Stimulated activated memory B cell treated with anti-CD40 and anti-IgM and Interleukin-4, amounts not matched to agents 10 μg/mL and 1 μg/mL and 100 μg/mL, for 72 hours (primary cell): ENCODE measurements around the gene LPIN1.

Source experiments
- ATAC-seq: fragments of 150-1000 bp; cut with Tn5 transposase; 2 replicates; pipeline ENCODE4 v1.10.0; 2021
- H3K27ac Mint-ChIP-seq: one replicate; pipeline ENCODE4 v1.8.0; 2022; ENCODE audit warnings: mild to moderate bottlenecking, mixed read lengths
- H3K27me3 Mint-ChIP-seq: one replicate; pipeline ENCODE4 v1.8.0; 2022; ENCODE audit warnings: mixed read lengths
- H3K36me3 Mint-ChIP-seq: one replicate; pipeline ENCODE4 v1.8.0; 2022; ENCODE audit warnings: mixed read lengths
- H3K4me1 Mint-ChIP-seq: one replicate; pipeline ENCODE4 v1.8.0; 2022; ENCODE audit warnings: mixed read lengths
- H3K4me3 Mint-ChIP-seq: one replicate; pipeline ENCODE4 v1.8.0; 2022; ENCODE audit warnings: mild to moderate bottlenecking, moderate library complexity, mixed read lengths
- H3K9me3 Mint-ChIP-seq: one replicate; pipeline ENCODE4 v1.8.0; 2022; ENCODE audit warnings: mixed read lengths

Gene LPIN1

GRCh38 chr2:11746376-11746806 lies at the start of gene LPIN1:
Gene LPIN1 (plus strand): TSS chr2:11746632. CDS start chr2:11765542, 18,910 bp downstream.
- Mint-ChIP-seq H3K27ac (peak within 1 kb of the TSS; percentile 85), H3K27me3 (no peaks in the 10 kb centered on the region), H3K36me3 (peaks cover 9% of the 10 kb centered on the region), H3K9me3 (no peaks in the 10 kb centered on the region), H3K4me3 (peak within 1 kb of the TSS; percentile 89), H3K4me1 (peaks cover 76% of the 10 kb centered on the region)
- ATAC-seq = peak; percentile 84

- Mint-ChIP-seq H3K36me3 (no peaks in the 10 kb centered on the region), H3K4me1 (peaks cover 7% of the 10 kb centered on the region), H3K27me3 (no peaks in the 10 kb centered on the region), H3K27ac (no peak overlapping the region), H3K4me3 (no peak overlapping the region), H3K9me3 (no peaks in the 10 kb centered on the region)
- ATAC-seq = no peak
Observed at GRCh38 chr2:11696736-11697102, 49.7 kb upstream of the LPIN1 start.

- no peak for ATAC-seq
- H3K36me3 Mint-ChIP-seq = no peaks in the 10 kb centered on the region
- no peaks in the 10 kb centered on the region for H3K27me3 Mint-ChIP-seq
- no peak overlapping the region for H3K4me3 Mint-ChIP-seq
- no peak overlapping the region for H3K27ac Mint-ChIP-seq
- H3K9me3 Mint-ChIP-seq = no peaks in the 10 kb centered on the region
- H3K4me1 Mint-ChIP-seq = peaks cover 7% of the 10 kb centered on the region
Observed at GRCh38 chr2:11697103-11697871, 49.1 kb upstream of the LPIN1 start.

GRCh38 chr2:11698009-11698922 lies 48.2 kb upstream of the LPIN1 start:
- Mint-ChIP-seq H3K27me3 (no peaks in the 10 kb centered on the region), H3K4me3 (no peak overlapping the region), H3K9me3 (no peaks in the 10 kb centered on the region), H3K4me1 (peaks cover under 1% of the 10 kb centered on the region), H3K27ac (no peak overlapping the region), H3K36me3 (no peaks in the 10 kb centered on the region)
- no peak for ATAC-seq

- Mint-ChIP-seq H3K27ac (no peak overlapping the region), H3K4me3 (no peak overlapping the region), H3K4me1 (no peaks in the 10 kb centered on the region), H3K27me3 (no peaks in the 10 kb centered on the region), H3K36me3 (no peaks in the 10 kb centered on the region), H3K9me3 (no peaks in the 10 kb centered on the region)
- ATAC-seq = no peak
Observed at GRCh38 chr2:11699686-11700670, 46.5 kb upstream of the LPIN1 start.

- no peak overlapping the region for H3K4me3 Mint-ChIP-seq
- no peaks in the 10 kb centered on the region for H3K4me1 Mint-ChIP-seq
- peaks cover 3% of the 10 kb centered on the region for H3K9me3 Mint-ChIP-seq
- no peak overlapping the region for H3K27ac Mint-ChIP-seq
- no peaks in the 10 kb centered on the region for H3K27me3 Mint-ChIP-seq
- H3K36me3 Mint-ChIP-seq = no peaks in the 10 kb centered on the region
- ATAC-seq = no peak
Observed at GRCh38 chr2:11701206-11701605, 45.2 kb upstream of the LPIN1 start.

GRCh38 chr2:11701751-11702301 lies 44.6 kb upstream of the LPIN1 start:
- Mint-ChIP-seq H3K36me3 (no peaks in the 10 kb centered on the region), H3K4me3 (no peak overlapping the region), H3K9me3 (peaks cover 3% of the 10 kb centered on the region), H3K27me3 (no peaks in the 10 kb centered on the region), H3K27ac (no peak overlapping the region), H3K4me1 (no peaks in the 10 kb centered on the region)
- ATAC-seq = peak; percentile 72

- Mint-ChIP-seq H3K27ac (no peak overlapping the region), H3K36me3 (no peaks in the 10 kb centered on the region), H3K4me3 (no peak overlapping the region), H3K27me3 (no peaks in the 10 kb centered on the region), H3K9me3 (peaks cover 3% of the 10 kb centered on the region), H3K4me1 (no peaks in the 10 kb centered on the region)
- no peak for ATAC-seq
Observed at GRCh38 chr2:11702946-11703345, 43.5 kb upstream of the LPIN1 start.

- ATAC-seq = no peak
- H3K9me3 Mint-ChIP-seq = peaks cover 3% of the 10 kb centered on the region
- H3K27me3 Mint-ChIP-seq = no peaks in the 10 kb centered on the region
- no peaks in the 10 kb centered on the region for H3K4me1 Mint-ChIP-seq
- no peak overlapping the region for H3K4me3 Mint-ChIP-seq
- no peak overlapping the region for H3K27ac Mint-ChIP-seq
- H3K36me3 Mint-ChIP-seq = no peaks in the 10 kb centered on the region
Observed at GRCh38 chr2:11703700-11704099, 42.7 kb upstream of the LPIN1 start.

GRCh38 chr2:11705063-11705462 lies 41.4 kb upstream of the LPIN1 start:
- H3K27me3 Mint-ChIP-seq = no peaks in the 10 kb centered on the region
- no peak overlapping the region for H3K27ac Mint-ChIP-seq
- no peak overlapping the region for H3K4me3 Mint-ChIP-seq
- no peaks in the 10 kb centered on the region for H3K36me3 Mint-ChIP-seq
- H3K4me1 Mint-ChIP-seq = no peaks in the 10 kb centered on the region
- H3K9me3 Mint-ChIP-seq = peaks cover 3% of the 10 kb centered on the region
- ATAC-seq = no peak

GRCh38 chr2:11705711-11706110 lies 40.7 kb upstream of the LPIN1 start:
- Mint-ChIP-seq H3K9me3 (peaks cover 3% of the 10 kb centered on the region), H3K27ac (no peak overlapping the region), H3K4me1 (no peaks in the 10 kb centered on the region), H3K36me3 (no peaks in the 10 kb centered on the region), H3K4me3 (no peak overlapping the region), H3K27me3 (no peaks in the 10 kb centered on the region)
- ATAC-seq = no peak

GRCh38 chr2:11708106-11708505 lies 38.3 kb upstream of the LPIN1 start:
- H3K4me3 Mint-ChIP-seq = no peak overlapping the region
- no peaks in the 10 kb centered on the region for H3K36me3 Mint-ChIP-seq
- peaks cover 3% of the 10 kb centered on the region for H3K9me3 Mint-ChIP-seq
- H3K27me3 Mint-ChIP-seq = no peaks in the 10 kb centered on the region
- no peaks in the 10 kb centered on the region for H3K4me1 Mint-ChIP-seq
- H3K27ac Mint-ChIP-seq = no peak overlapping the region
- no peak for ATAC-seq

- no peak overlapping the region for H3K27ac Mint-ChIP-seq
- ATAC-seq = no peak
- H3K9me3 Mint-ChIP-seq = peaks cover 3% of the 10 kb centered on the region
- H3K4me3 Mint-ChIP-seq = no peak overlapping the region
- no peaks in the 10 kb centered on the region for H3K36me3 Mint-ChIP-seq
- H3K27me3 Mint-ChIP-seq = no peaks in the 10 kb centered on the region
- H3K4me1 Mint-ChIP-seq = no peaks in the 10 kb centered on the region
Observed at GRCh38 chr2:11709293-11709692, 37.1 kb upstream of the LPIN1 start.

- Mint-ChIP-seq H3K4me3 (no peak overlapping the region), H3K27me3 (no peaks in the 10 kb centered on the region), H3K9me3 (peaks cover 3% of the 10 kb centered on the region), H3K27ac (no peak overlapping the region), H3K36me3 (no peaks in the 10 kb centered on the region), H3K4me1 (no peaks in the 10 kb centered on the region)
- no peak for ATAC-seq
Observed at GRCh38 chr2:11710210-11710609, 36.2 kb upstream of the LPIN1 start.
